ENCODE data around the gene THRSP.

Gene THRSP

GRCh38 chr11:78048561-78048960 lies 15.1 kb upstream of the THRSP start:
- TF ChIP-seq CTCF (IDR thresholded peaks at IDR 0.05; ENCODE audit: unreplicated experiment in 3 of 3) = no peak
- Mint-ChIP-seq H3K4me3 (no peak overlapping the region), H3K27ac (peak overlapping the region in 1 of 3 experiments; percentile 5), H3K4me1 (peaks cover 19% of the 10 kb centered on the region), H3K27me3 (ENCODE audit: low read depth) (peaks cover under 1% of the 10 kb centered on the region), H3K9me3 (no peaks in the 10 kb centered on the region), H3K36me3 (ENCODE audit: low read depth) (peaks cover 3% of the 10 kb centered on the region)

GRCh38 chr11:78049348-78049747 lies 14.3 kb upstream of the THRSP start:
- Mint-ChIP-seq H3K4me1 (peaks cover 18% of the 10 kb centered on the region), H3K4me3 (no peak overlapping the region), H3K36me3 (ENCODE audit: low read depth) (peaks cover 3% of the 10 kb centered on the region), H3K27ac (no peak overlapping the region), H3K27me3 (ENCODE audit: low read depth) (no peaks in the 10 kb centered on the region), H3K9me3 (no peaks in the 10 kb centered on the region)
- TF ChIP-seq CTCF (IDR thresholded peaks at IDR 0.05; ENCODE audit: unreplicated experiment in 3 of 3) = no peak

GRCh38 chr11:78050964-78051831 lies 12.5 kb upstream of the THRSP start:
- peaks cover 3% of the 10 kb centered on the region for H3K36me3 Mint-ChIP-seq (ENCODE audit: low read depth)
- H3K27me3 Mint-ChIP-seq (ENCODE audit: low read depth) = no peaks in the 10 kb centered on the region
- peaks cover 4% of the 10 kb centered on the region for H3K4me1 Mint-ChIP-seq
- no peak overlapping the region for H3K4me3 Mint-ChIP-seq
- H3K27ac Mint-ChIP-seq = peak overlapping the region in 1 of 3 experiments; percentile 24
- no peaks in the 10 kb centered on the region for H3K9me3 Mint-ChIP-seq
- TF ChIP-seq CTCF (IDR thresholded peaks at IDR 0.05; ENCODE audit: unreplicated experiment in 3 of 3) = no peak

GRCh38 chr11:78054971-78055370 lies 8.7 kb upstream of the THRSP start:
- no peak for TF ChIP-seq CTCF (IDR thresholded peaks at IDR 0.05; ENCODE audit: unreplicated experiment in 3 of 3)
- Mint-ChIP-seq H3K9me3 (no peaks in the 10 kb centered on the region), H3K4me3 (no peak overlapping the region), H3K36me3 (ENCODE audit: low read depth) (peaks cover 3% of the 10 kb centered on the region), H3K4me1 (no peaks in the 10 kb centered on the region), H3K27me3 (ENCODE audit: low read depth) (no peaks in the 10 kb centered on the region), H3K27ac (no peak overlapping the region)

- no peak for TF ChIP-seq CTCF (IDR thresholded peaks at IDR 0.05; ENCODE audit: unreplicated experiment in 3 of 3)
- Mint-ChIP-seq H3K4me1 (no peaks in the 10 kb centered on the region), H3K27me3 (ENCODE audit: low read depth) (no peaks in the 10 kb centered on the region), H3K4me3 (no peak overlapping the region), H3K9me3 (no peaks in the 10 kb centered on the region), H3K36me3 (ENCODE audit: low read depth) (peaks cover 3% of the 10 kb centered on the region), H3K27ac (no peak overlapping the region)
Observed at GRCh38 chr11:78056093-78056492, 7.6 kb upstream of the THRSP start.

Data from nephron (organoid).